Measurements from ENCODE around the gene CTSW. TPM values are rescaled to one million over a fixed set of nuclear protein-coding genes. Genes with fewer than 3 reads are reported as not detected.
A peak's percentile ranks its signal among the peaks of the same experiment; 100 is the strongest.

Gene CTSW
- total RNA-seq, 1 experiment from 2014 or later = 0.11 TPM

- no peak for DNase-seq (ENCODE audit: low read depth)
These were observed 6.3 kb downstream of the CTSW start for GRCh38 chr11:65885808-65886536.

DNA sequence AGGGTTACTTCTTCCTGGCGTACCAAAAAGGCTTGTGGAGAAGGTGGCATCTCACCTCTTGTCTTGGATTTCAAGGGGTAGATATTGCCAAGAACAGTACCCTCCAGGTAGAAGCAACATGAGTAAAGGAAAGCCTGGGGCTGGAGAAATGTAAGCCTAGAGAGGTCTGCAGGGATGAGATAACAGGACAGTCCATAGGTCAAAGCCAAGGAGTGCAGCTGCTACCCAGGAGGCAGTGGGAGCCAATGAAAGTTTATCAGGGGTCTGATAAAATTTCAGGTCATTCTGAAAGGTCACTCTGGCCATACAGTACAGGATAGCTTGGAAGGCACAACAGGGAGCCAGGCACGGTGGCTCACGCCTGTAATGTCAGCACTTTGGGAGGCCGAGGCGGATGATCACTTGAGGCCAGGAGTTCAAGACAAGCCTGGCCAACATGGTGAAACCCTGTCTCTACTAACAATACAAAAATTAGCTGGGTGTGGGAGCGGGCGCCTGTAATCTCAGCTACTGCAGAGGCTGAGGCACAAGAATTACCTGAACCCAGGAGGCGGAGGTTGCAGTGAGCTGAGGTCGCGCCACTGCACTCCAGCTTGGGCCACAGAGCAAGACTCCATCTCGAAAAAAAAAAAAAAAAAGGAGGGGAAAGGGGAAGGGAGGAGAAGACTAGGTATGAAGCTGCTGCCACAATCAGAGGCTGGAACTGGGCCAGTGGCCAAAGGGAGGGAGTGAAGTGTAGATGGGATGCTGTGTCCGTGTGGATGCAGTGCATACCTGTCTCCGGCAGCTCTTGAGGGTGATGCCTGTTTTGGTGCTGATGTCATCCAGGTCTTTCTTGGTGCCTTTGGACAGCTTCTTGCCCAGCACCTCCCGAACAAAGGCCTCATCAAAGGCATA, 7.4 kb downstream of the CTSW start:
- DNase-seq (ENCODE audit: low read depth) = no peak

- DNase-seq (ENCODE audit: low read depth) = no peak
These were observed 8.1 kb downstream of the CTSW start for GRCh38 chr11:65887723-65888162.

GRCh38 chr11:65888163-65888814, 8.7 kb downstream of the CTSW start, which contains the start of gene FIBP:
FIBP (minus strand) TSS chr11:65888471; CDS start chr11:65888418, 53 bp downstream.
- peak; percentile 98 for DNase-seq (ENCODE audit: low read depth)

GRCh38 chr11:65890324-65891218, 10.9 kb downstream of the CTSW start, which contains the start of gene CCDC85B:
CCDC85B (plus strand) TSS chr11:65890673; CDS start chr11:65890784, 111 bp downstream.
- peak; percentile 98 for DNase-seq (ENCODE audit: low read depth)

DNA sequence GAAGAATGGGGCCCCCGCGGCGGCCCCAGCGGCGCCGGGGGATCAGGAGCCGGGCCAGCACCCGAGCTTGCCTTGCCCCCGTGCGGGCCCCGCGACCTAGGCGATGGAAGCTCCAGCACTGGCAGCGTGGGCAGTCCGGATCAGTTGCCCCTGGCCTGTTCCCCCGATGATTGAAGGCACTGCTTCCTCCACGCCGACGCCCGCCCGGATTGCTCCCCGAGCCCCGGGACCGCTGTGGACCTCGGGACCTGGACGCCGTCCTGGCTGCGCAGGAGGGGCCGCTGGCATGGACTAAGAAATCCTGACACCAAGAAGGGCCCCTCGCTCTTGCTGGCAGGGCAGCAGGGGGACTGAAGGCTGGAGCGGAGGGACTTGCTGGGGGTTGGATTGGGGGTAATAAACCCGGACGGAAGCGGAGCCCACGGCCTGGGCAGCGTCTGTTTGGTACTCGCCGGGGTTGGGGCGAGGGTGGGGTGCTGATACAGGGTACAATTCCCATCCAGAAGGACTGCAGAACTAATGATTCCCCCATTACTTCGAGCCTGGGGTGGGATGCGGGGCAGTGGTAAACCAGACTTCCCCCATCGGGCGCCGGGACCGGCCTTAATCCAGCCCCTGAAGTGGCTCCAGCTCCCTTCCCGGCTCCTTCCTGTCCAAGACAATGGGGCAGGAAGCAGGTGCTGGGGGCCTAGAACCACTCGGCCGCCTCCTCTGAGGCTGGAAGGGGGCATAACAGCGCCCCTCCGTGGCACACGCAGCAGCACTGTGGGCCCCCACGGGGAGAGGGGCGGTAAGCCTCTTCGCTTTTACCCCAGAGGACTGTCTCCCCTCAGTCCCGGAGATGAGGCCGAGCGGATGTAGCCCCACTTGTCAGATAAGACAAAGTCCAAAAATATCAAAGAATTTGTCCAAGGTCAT, 11.8 kb downstream of the CTSW start:
- peak; percentile 76 for DNase-seq (ENCODE audit: low read depth)

- peak; percentile 51 for DNase-seq (ENCODE audit: low read depth)
These were observed 12.5 kb downstream of the CTSW start for GRCh38 chr11:65892137-65892540.

- DNase-seq (ENCODE audit: low read depth) = peak; percentile 33
These were observed 13.2 kb downstream of the CTSW start for GRCh38 chr11:65892661-65893317.

DNA sequence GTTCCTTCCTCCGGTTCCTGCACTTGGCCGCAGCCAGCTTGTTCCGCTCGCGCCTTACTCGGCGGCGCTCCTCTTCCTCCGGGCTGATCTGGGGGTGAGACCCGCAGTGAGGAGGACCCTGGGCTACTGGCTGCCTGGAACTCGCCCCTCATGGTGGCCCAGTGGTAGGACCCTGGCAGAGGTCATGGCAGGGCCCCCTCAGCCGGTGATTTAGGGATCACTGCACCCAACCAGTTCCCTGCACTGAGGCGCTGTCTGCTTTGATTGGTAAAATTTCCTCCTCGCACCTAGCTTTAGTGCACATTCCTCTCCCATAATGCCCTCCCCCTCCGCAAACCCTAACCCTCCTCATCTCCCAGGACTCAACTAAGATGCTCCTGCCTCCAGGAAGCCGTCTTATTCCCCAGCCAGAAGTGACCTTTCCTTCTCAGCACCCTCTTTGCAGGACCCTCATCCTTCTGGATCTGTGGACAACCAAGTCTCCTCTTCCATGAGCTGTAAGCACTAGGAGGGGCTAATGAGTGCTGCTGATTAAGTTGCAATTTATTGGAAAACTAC, 14.5 kb downstream of the CTSW start:
- DNase-seq (ENCODE audit: low read depth) = peak; percentile 41

- DNase-seq (ENCODE audit: low read depth) = peak; percentile 23
These were observed 15.9 kb downstream of the CTSW start for GRCh38 chr11:65895482-65895981.

GRCh38 chr11:65896034-65896999, 16.7 kb downstream of the CTSW start:
- DNase-seq (ENCODE audit: low read depth) = no peak

DNA sequence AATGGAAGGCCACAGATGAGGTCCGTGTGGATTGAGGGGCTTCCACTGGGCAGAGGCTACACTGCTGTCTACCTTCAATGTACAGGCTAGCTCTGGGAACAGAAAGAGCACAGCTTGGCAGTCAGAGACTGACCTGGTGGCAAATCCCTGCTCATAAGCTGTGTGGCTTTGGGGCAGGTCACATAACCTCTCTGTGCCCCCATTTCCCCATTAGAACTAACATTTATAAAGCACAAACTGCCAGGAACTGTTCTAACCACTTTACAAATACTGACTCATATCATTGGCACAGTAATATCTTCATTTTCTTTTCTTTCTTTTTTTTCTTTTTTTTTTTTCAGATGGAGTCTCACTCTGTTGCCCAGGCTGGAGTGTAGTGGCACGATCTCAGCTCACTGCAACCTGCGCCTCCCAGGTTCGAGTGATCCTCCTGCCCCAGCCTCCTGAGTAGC, 17.4 kb downstream of the CTSW start:
- DNase-seq (ENCODE audit: low read depth) = no peak

GRCh38 chr11:65898656-65899355, 19.2 kb downstream of the CTSW start:
- no peak for DNase-seq (ENCODE audit: low read depth)

- peak; percentile 96 for DNase-seq (ENCODE audit: low read depth)
These were observed 19.9 kb downstream of the CTSW start for GRCh38 chr11:65899356-65900124.

DNA sequence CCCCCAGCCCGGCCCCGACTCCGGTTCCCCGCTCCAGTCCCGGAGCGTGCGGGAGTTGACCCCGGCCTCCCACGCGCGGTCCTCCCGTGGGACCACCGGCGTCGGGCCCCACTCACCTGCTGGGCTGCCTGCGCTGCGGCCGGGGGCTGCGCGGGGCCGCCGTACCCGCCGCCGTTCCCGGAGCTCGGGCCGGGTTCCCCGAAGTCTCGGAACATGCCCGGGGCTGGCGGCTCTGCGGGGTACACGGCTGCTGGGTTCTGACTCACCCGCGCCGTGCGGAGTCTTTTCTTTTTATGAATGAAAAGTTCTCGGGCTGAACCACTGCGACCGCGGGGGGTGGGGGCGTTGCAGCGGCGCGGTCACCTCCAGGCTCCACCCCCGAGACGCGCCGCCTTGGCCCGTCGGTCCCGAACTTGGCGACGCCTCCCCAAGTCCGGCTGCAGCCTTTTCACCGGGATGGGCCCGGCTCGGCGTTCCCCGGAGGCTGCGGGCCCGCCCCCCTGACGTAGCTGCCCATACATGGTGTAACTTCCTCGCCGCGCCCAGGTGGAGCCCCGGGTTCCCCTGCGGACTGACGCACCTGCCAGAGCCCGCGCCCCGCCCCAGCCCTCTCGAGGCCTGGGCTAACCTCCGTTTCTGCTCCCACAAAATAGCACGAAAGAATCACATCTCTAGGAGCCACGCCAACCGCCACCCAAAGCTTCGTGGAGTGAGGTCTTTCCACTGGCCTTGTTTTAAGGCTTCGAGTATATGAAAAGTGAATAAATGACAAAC, 20.7 kb downstream of the CTSW start, which contains the start of gene FOSL1:
Gene FOSL1, minus strand, starts transcription at position 264 of the 774 bp plus-strand sequence. Its CDS starts 49 bp downstream, at position 215.
- peak; percentile 98 for DNase-seq (ENCODE audit: low read depth)

All from Daoy (cell line).